DMS53 treated with DMSO at 0.1 percent for 48 hours (cell line): ENCODE measurements around the gene PPP2R5B.
"Not testable (repeated sequence)": the region's sequence is repeated elsewhere in the genome, so short reads cannot be mapped to it uniquely, and the experiment has no call there.

Source experiments
- DNase-seq: peaks from one replicate; lab custom pipeline; 2025; ENCODE audit not compliant: unreplicated experiment; lab: John Stamatoyannopoulos, UW

PPP2R5B gene

GRCh38 chr11:64971421-64972233 lies 47.1 kb downstream of the PPP2R5B start, which contains the start of gene MAJIN:
Gene MAJIN, minus strand, starts transcription at chr11:64972108. Its CDS starts 12,703 bp downstream, at chr11:64959405.
- peak; percentile 90 for DNase-seq

- no peak for DNase-seq
Measured at GRCh38 chr11:64974124-64974523, 49.6 kb downstream of the PPP2R5B start.

GRCh38 chr11:64976651-64977050 lies 52.2 kb downstream of the PPP2R5B start:
- DNase-seq, result no peak

- not testable (repeated sequence) for DNase-seq
Measured at GRCh38 chr11:64983339-64983738, 58.9 kb downstream of the PPP2R5B start.
